ENCODE data around the gene SH2D3C.

Gene SH2D3C

DNA sequence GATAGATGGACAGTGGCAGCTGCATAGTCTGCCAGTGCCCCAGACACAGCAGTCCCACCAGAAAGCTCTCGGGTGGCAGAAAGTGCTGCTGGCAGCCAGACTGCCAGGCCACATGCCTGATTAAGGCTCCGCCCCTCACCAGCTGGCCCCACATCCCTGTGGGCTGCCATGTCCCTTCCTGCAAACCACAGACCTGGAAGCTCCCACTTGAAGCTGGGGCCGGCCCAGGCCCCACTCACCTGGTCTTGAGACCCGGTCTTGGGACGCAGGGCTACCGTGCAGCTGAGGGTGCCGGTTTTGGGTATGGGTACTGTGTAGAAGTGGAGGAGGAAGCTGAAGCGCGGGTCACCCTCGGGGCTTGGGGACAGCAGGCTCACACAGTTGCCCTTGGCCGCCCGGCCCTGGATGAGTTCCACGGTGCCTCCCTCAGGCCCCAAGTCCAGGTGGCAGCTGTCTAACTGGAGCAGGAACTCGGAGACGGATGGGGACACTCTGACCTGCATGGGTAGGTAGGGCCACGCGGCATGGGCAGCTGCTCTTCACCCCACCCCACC lies 39.5 kb upstream of the SH2D3C start:
- Histone ChIP-seq H3K4me3 (ENCODE audit: low read depth, low read length, poor library complexity, severe bottlenecking) (no peak overlapping the region), H3K27ac (ENCODE audit: low read depth, low read length, poor library complexity, severe bottlenecking) (no peak overlapping the region), H3F3A (ENCODE audit: insufficient read depth, low read length) (no peaks in the 10 kb centered on the region), H3K9me2 (ENCODE audit: low read depth, low read length) (no peaks in the 10 kb centered on the region), H3K4me2 (ENCODE audit: low read length) (no peak overlapping the region), H4K20me1 (ENCODE audit: insufficient read depth, low read length) (no peaks in the 10 kb centered on the region), H3K4me1 (ENCODE audit: insufficient read depth, low read length, severe bottlenecking) (no peaks in the 10 kb centered on the region), H2AFZ (ENCODE audit: low read length) (no peak overlapping the region), H3K9ac (ENCODE audit: low read length) (no peak overlapping the region), H3K27me3 (ENCODE audit: insufficient read depth, low read length) (no peaks in the 10 kb centered on the region), H3K79me2 (ENCODE audit: insufficient read depth, low read length) (no peaks in the 10 kb centered on the region), H3K9me3 (ENCODE audit: low read length) (no peaks in the 10 kb centered on the region), H3K36me3 (ENCODE audit: insufficient read depth, low read length) (peaks cover 17% of the 10 kb centered on the region)
- no peak for TF ChIP-seq EZH2 (IDR thresholded peaks at IDR 0.05; ENCODE audit: borderline replicate concordance, low read length)
- TF ChIP-seq, protein P1, sequence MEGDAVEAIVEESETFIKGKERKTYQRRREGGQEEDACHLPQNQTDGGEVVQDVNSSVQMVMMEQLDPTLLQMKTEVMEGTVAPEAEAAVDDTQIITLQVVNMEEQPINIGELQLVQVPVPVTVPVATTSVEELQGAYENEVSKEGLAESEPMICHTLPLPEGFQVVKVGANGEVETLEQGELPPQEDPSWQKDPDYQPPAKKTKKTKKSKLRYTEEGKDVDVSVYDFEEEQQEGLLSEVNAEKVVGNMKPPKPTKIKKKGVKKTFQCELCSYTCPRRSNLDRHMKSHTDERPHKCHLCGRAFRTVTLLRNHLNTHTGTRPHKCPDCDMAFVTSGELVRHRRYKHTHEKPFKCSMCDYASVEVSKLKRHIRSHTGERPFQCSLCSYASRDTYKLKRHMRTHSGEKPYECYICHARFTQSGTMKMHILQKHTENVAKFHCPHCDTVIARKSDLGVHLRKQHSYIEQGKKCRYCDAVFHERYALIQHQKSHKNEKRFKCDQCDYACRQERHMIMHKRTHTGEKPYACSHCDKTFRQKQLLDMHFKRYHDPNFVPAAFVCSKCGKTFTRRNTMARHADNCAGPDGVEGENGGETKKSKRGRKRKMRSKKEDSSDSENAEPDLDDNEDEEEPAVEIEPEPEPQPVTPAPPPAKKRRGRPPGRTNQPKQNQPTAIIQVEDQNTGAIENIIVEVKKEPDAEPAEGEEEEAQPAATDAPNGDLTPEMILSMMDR (IDR thresholded peaks at IDR 0.05; ENCODE audit: low read length): no peak

DNA sequence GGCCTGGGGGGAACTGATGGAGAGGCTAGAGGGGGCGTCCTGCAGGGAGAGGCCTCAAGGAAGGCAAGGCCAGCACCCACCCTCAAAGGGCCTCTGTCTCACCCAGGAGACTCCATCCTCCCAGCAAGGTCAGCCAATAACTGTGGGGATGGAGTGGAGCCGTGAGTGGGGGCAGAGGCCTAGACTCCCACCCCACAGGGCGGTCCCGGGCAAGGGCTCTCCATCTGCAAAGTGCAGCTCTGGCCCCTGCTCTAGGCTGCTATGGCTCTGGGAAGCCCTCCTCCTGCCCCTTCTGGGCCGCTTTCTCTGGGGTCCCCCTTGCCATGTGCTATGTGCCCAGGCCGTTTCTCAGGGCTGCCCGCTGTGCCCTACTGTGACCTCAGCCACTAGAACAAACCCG lies 38.3 kb upstream of the SH2D3C start:
- H3K9me2 ChIP-seq (ENCODE audit: low read depth, low read length): no peaks in the 10 kb centered on the region
- no peak overlapping the region for H3K9ac ChIP-seq (ENCODE audit: low read length)
- H3F3A ChIP-seq (ENCODE audit: insufficient read depth, low read length): no peaks in the 10 kb centered on the region
- no peaks in the 10 kb centered on the region for H3K9me3 ChIP-seq (ENCODE audit: low read length)
- no peak for TF ChIP-seq EZH2 (IDR thresholded peaks at IDR 0.05; ENCODE audit: borderline replicate concordance, low read length)
- TF ChIP-seq, protein P1 (IDR thresholded peaks at IDR 0.05; ENCODE audit: low read length): no peak
- no peak overlapping the region for H2AFZ ChIP-seq (ENCODE audit: low read length)
- H4K20me1 ChIP-seq (ENCODE audit: insufficient read depth, low read length): no peaks in the 10 kb centered on the region
- H3K27ac ChIP-seq (ENCODE audit: low read depth, low read length, poor library complexity, severe bottlenecking): no peak overlapping the region
- H3K27me3 ChIP-seq (ENCODE audit: insufficient read depth, low read length): no peaks in the 10 kb centered on the region
- no peak overlapping the region for H3K4me3 ChIP-seq (ENCODE audit: low read depth, low read length, poor library complexity, severe bottlenecking)
- no peaks in the 10 kb centered on the region for H3K79me2 ChIP-seq (ENCODE audit: insufficient read depth, low read length)
- H3K4me1 ChIP-seq (ENCODE audit: insufficient read depth, low read length, severe bottlenecking): no peaks in the 10 kb centered on the region
- peaks cover 29% of the 10 kb centered on the region for H3K36me3 ChIP-seq (ENCODE audit: insufficient read depth, low read length)
- H3K4me2 ChIP-seq (ENCODE audit: low read length): no peak overlapping the region

DNA sequence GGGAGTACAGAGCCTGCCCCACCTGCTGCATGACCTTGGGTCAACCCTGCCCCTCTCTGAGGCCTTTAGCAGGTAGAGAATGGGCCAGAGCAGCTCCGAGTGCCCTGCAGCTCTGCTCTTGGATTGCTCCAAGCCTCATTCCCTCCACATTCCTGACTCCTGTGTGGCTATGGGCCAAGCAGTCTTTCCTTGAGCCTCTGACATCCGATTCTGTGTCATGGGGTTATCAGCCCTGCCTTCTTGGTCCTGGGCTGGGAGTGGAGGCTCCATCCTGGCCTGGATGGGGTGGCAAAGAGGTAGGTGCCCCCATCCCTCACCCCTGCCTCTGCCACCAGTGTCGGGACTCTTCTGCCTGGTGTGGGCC lies 37.9 kb upstream of the SH2D3C start:
- no peak overlapping the region for H2AFZ ChIP-seq (ENCODE audit: low read length)
- TF ChIP-seq EZH2 (IDR thresholded peaks at IDR 0.05; ENCODE audit: borderline replicate concordance, low read length): no peak
- TF ChIP-seq, protein P1 (IDR thresholded peaks at IDR 0.05; ENCODE audit: low read length): no peak
- peaks cover 31% of the 10 kb centered on the region for H3K36me3 ChIP-seq (ENCODE audit: insufficient read depth, low read length)

More for the DNA sequence above, 37.9 kb upstream of the SH2D3C start:
- no peaks in the 10 kb centered on the region for H3K27me3 ChIP-seq (ENCODE audit: insufficient read depth, low read length)
- no peak overlapping the region for H3K27ac ChIP-seq (ENCODE audit: low read depth, low read length, poor library complexity, severe bottlenecking)
- H3K79me2 ChIP-seq (ENCODE audit: insufficient read depth, low read length): no peaks in the 10 kb centered on the region
- H3K9me2 ChIP-seq (ENCODE audit: low read depth, low read length): no peaks in the 10 kb centered on the region
- H3K9me3 ChIP-seq (ENCODE audit: low read length): no peaks in the 10 kb centered on the region
- no peak overlapping the region for H3K4me3 ChIP-seq (ENCODE audit: low read depth, low read length, poor library complexity, severe bottlenecking)
- H3K4me1 ChIP-seq (ENCODE audit: insufficient read depth, low read length, severe bottlenecking): no peaks in the 10 kb centered on the region
- H3K9ac ChIP-seq (ENCODE audit: low read length): no peak overlapping the region
- no peaks in the 10 kb centered on the region for H4K20me1 ChIP-seq (ENCODE audit: insufficient read depth, low read length)
- H3F3A ChIP-seq (ENCODE audit: insufficient read depth, low read length): no peaks in the 10 kb centered on the region
- H3K4me2 ChIP-seq (ENCODE audit: low read length): no peak overlapping the region

All from OCI-LY1 (cell line).